HEK293 (cell line): ENCODE measurements around the gene COL5A3.

Experiments used
- CTCF ChIA-PET: fragments of 350-600 bp; formaldehyde crosslinking; extraction: SDS; loops from one replicate; lab custom pipeline; 2021; ENCODE audit warnings: antibody characterized with exemption; lab: Yijun Ruan, JAX
- POLR2A ChIA-PET: fragments of 300-600 bp; formaldehyde crosslinking; extraction: SDS; loops from one replicate; lab custom pipeline; 2020; ENCODE audit warnings: antibody characterized with exemption, inconsistent platforms; lab: Yijun Ruan, JAX
- H3K27ac ChIP-seq: fragments of 200-500 bp; sonication (Bioruptor generic); 2 replicates; pipeline ENCODE4 v1.5.1; 2014; ENCODE audit warnings: low read depth, low read length, control low read depth, inconsistent platforms; ENCODE audit errors: extremely low read depth
- H3K36me3 ChIP-seq, 2 experiments: fragments of 200-500 bp in 1 of 2; sonication (Bioruptor generic) in 1 of 2; 1 replicate in 1 of 2; 2 replicates in 1 of 2; pipeline ENCODE4 v1.5.1; 2014 to 2017; ENCODE audit warnings: inconsistent platforms in 2 of 2, low read length in 2 of 2; ENCODE audit not compliant: control insufficient read depth in 2 of 2, insufficient read depth in 1 of 2
- H3K4me1 ChIP-seq: fragments of 200-500 bp; sonication (Bioruptor generic); 2 replicates; pipeline ENCODE4 v1.5.1; 2014; ENCODE audit warnings: mild to moderate bottlenecking, low read length, inconsistent platforms; ENCODE audit not compliant: control insufficient read depth, insufficient read depth
- H3K4me3 ChIP-seq: 2 replicates; pipeline ENCODE4 v1.5.1; 2011; ENCODE audit warnings: low read depth, mild to moderate bottlenecking, control low read depth, low read length, moderate library complexity
- H3K9me3 ChIP-seq: fragments of 200-500 bp; sonication (Bioruptor generic); 2 replicates; pipeline ENCODE4 v1.5.1; 2014; ENCODE audit warnings: low read depth, low read length, inconsistent platforms; ENCODE audit not compliant: control insufficient read depth, insufficient read depth
- EGR2 ChIP-seq: fragments of 450-650 bp; formaldehyde crosslinking; IDR thresholded peaks from 2 replicates; pipeline ENCODE4 v1.5.1; 2016; ENCODE audit warnings: low read depth, missing biosample characterization, missing genetic modification characterization
- GLIS2 ChIP-seq: fragments of 450-650 bp; formaldehyde crosslinking; IDR thresholded peaks from 2 replicates; pipeline ENCODE4 v1.5.1; 2016; ENCODE audit warnings: missing biosample characterization, missing genetic modification characterization
- MEIS1 ChIP-seq: sonication (generic); formaldehyde crosslinking; IDR thresholded peaks from 2 replicates; pipeline ENCODE4 v1.8.1; 2022; ENCODE audit warnings: missing genetic modification reagents, mild to moderate bottlenecking, borderline replicate concordance
- PRDM1 ChIP-seq: fragments of 450-650 bp; formaldehyde crosslinking; IDR thresholded peaks from 2 replicates; pipeline ENCODE4; 2016; ENCODE audit warnings: missing biosample characterization, missing genetic modification characterization
- REPIN1 ChIP-seq: fragments of 450-650 bp; formaldehyde crosslinking; IDR thresholded peaks from 2 replicates; pipeline ENCODE4 v1.5.1; 2017; ENCODE audit warnings: missing biosample characterization, missing genetic modification characterization, low read depth
- ZFHX2 ChIP-seq: fragments of 450-650 bp; formaldehyde crosslinking; conservative IDR thresholded peaks from 2 replicates; pipeline ENCODE4 v1.5.1; 2016; ENCODE audit warnings: missing biosample characterization, missing genetic modification characterization
- ZIC2 ChIP-seq: fragments of 450-650 bp; formaldehyde crosslinking; IDR thresholded peaks from 2 replicates; pipeline ENCODE4 v1.5.1; 2016; ENCODE audit warnings: missing biosample characterization, missing genetic modification characterization
- ZNF133 ChIP-seq: fragments of 450-650 bp; formaldehyde crosslinking; IDR thresholded peaks from 2 replicates; pipeline ENCODE4 v1.5.1; 2016; ENCODE audit warnings: missing biosample characterization, missing genetic modification characterization
- ZNF146 ChIP-seq: fragments of 450-650 bp; formaldehyde crosslinking; IDR thresholded peaks from 2 replicates; pipeline ENCODE4 v1.5.1; 2016; ENCODE audit warnings: missing biosample characterization, missing genetic modification characterization
- ZNF19 ChIP-seq: fragments of 450-650 bp; formaldehyde crosslinking; IDR thresholded peaks from 2 replicates; pipeline ENCODE4; 2016; ENCODE audit warnings: missing biosample characterization, missing genetic modification characterization, low read depth
- ZNF366 ChIP-seq: fragments of 450-650 bp; formaldehyde crosslinking; conservative IDR thresholded peaks from 2 replicates; pipeline ENCODE4 v1.5.1; 2016; ENCODE audit warnings: missing biosample characterization, missing genetic modification characterization
- ZNF530 ChIP-seq: fragments of 450-650 bp; formaldehyde crosslinking; IDR thresholded peaks from 2 replicates; pipeline ENCODE4 v1.5.1; 2016; ENCODE audit warnings: low read depth, missing biosample characterization, missing genetic modification characterization
- ZNF76 ChIP-seq: fragments of 450-650 bp; formaldehyde crosslinking; IDR thresholded peaks from 2 replicates; pipeline ENCODE4; 2016; ENCODE audit warnings: low read depth, missing biosample characterization, missing genetic modification characterization, borderline replicate concordance
- ZNF776 ChIP-seq: fragments of 450-650 bp; formaldehyde crosslinking; IDR thresholded peaks from 2 replicates; pipeline ENCODE4 v1.5.0; 2017; ENCODE audit warnings: missing biosample characterization, missing genetic modification characterization, borderline replicate concordance
- ZNF785 ChIP-seq: fragments of 450-650 bp; formaldehyde crosslinking; IDR thresholded peaks from 2 replicates; pipeline ENCODE4 v1.5.1; 2016; ENCODE audit warnings: missing biosample characterization, missing genetic modification characterization
- ZNF837 ChIP-seq: fragments of 450-650 bp; formaldehyde crosslinking; IDR thresholded peaks from 2 replicates; pipeline ENCODE4 v1.5.1; 2016; ENCODE audit warnings: missing biosample characterization, missing genetic modification characterization
- ZNF843 ChIP-seq: fragments of 450-650 bp; formaldehyde crosslinking; IDR thresholded peaks from 2 replicates; pipeline ENCODE4 v1.5.1; 2016; ENCODE audit warnings: missing biosample characterization, missing genetic modification characterization
- TF ChIP-seq, protein P1 (sequence below): fragments of 450-650 bp; formaldehyde crosslinking; IDR thresholded peaks from 2 replicates; pipeline ENCODE4 v1.5.1; 2016; ENCODE audit warnings: missing biosample characterization, missing genetic modification characterization
- TF ChIP-seq, protein P2 (sequence below): fragments of 450-650 bp; formaldehyde crosslinking; IDR thresholded peaks from 2 replicates; pipeline ENCODE4 v1.5.1; 2016; ENCODE audit warnings: missing biosample characterization, missing genetic modification characterization
- TF ChIP-seq, protein P3 (sequence below): fragments of 450-650 bp; formaldehyde crosslinking; IDR thresholded peaks from 2 replicates; pipeline ENCODE4 v1.5.1; 2016; ENCODE audit warnings: missing biosample characterization, missing genetic modification characterization, borderline replicate concordance

Gene COL5A3

DNA sequence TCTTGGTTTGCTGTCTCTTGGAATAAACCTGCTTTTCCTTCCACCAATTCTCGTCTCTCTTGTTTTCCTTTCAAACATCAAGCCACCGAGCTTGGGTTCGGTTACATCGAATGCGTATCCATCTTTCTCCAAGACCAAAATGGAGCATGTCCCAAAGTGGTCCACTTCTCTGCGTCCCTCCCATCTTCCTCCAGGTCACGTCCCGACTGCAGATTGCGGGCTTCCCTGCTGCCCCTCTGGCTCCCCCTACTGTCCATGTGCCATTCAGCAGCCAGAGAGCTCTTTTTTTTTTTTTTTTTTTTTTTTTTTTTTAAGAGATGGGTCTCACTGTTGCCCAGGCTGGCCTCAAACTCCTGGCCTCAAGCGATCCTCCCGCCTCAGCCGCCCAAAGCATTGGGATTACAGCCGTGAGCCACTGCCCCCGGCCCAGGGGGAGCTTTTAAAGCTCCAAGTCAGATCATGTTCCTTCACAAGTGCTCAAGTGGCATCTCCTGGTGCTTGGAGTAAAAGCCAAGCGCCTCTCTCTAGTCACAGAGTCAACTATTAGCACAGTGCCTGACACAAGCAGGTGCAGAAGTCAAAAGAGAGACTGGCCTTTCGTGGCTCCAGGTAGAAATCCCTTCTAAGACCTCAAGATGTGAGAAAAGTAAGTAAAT, 10.0 kb downstream of the COL5A3 start (continued):
- TF ChIP-seq, protein P1, sequence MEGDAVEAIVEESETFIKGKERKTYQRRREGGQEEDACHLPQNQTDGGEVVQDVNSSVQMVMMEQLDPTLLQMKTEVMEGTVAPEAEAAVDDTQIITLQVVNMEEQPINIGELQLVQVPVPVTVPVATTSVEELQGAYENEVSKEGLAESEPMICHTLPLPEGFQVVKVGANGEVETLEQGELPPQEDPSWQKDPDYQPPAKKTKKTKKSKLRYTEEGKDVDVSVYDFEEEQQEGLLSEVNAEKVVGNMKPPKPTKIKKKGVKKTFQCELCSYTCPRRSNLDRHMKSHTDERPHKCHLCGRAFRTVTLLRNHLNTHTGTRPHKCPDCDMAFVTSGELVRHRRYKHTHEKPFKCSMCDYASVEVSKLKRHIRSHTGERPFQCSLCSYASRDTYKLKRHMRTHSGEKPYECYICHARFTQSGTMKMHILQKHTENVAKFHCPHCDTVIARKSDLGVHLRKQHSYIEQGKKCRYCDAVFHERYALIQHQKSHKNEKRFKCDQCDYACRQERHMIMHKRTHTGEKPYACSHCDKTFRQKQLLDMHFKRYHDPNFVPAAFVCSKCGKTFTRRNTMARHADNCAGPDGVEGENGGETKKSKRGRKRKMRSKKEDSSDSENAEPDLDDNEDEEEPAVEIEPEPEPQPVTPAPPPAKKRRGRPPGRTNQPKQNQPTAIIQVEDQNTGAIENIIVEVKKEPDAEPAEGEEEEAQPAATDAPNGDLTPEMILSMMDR, result peak; percentile 66
- TF ChIP-seq ZNF133 (tag by site-specific recombination) (no peak), ZIC2 (tag by site-specific recombination) (no peak)
- TF ChIP-seq, all 188 proteins: peak for 7

DNA sequence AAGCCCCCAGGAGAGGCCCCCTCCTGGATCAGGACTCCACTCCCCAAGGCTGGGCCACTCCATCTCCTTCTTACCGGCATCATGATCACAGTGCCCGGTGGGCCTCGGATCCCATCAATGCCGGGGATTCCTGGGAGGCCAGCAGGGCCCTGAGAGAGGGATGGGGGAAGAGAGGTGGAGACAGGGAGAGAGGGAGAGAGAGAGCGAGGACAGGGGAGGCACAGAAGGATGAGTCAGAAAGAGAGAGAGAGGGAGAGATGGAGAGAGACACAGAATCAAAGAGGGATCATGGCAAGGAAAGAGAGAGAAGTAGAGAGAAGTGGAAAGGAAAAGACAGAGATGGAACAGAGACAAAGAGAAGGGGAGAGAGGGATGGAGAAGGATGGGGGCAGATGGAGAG, 13.8 kb downstream of the COL5A3 start:
- Histone ChIP-seq H3K9me3 (no peaks in the 10 kb centered on the region), H3K4me3 (no peak overlapping the region), H3K4me1 (no peaks in the 10 kb centered on the region), H3K36me3 (no peaks in the 10 kb centered on the region)
- ChIA-PET POLR2A (no interaction called here), CTCF (no interaction called here)
- TF ChIP-seq GLIS2 (no peak), ZNF366 (tag by site-specific recombination) (peak; percentile 86), ZNF785 (tag by site-specific recombination) (no peak), REPIN1 (no peak), ZNF530 (tag by site-specific recombination) (no peak), PRDM1 (tag by site-specific recombination) (0 out of 2 replicates have a peak, but pooled peaks have one; percentile 27), ZNF19 (tag by site-specific recombination) (no peak), ZNF843 (tag by site-specific recombination) (no peak), ZNF776 (tag by site-specific recombination) (0 out of 2 replicates have a peak, but pooled peaks have one; percentile 37), ZNF76 (tag by site-specific recombination) (no peak)
- TF ChIP-seq, protein P2, sequence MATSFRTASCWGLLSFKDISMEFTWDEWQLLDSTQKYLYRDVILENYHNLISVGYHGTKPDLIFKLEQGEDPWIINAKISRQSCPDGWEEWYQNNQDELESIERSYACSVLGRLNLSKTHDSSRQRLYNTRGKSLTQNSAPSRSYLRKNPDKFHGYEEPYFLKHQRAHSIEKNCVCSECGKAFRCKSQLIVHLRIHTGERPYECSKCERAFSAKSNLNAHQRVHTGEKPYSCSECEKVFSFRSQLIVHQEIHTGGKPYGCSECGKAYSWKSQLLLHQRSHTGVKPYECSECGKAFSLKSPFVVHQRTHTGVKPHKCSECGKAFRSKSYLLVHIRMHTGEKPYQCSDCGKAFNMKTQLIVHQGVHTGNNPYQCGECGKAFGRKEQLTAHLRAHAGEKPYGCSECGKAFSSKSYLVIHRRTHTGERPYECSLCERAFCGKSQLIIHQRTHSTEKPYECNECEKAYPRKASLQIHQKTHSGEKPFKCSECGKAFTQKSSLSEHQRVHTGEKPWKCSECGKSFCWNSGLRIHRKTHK (tag by site-specific recombination), result no peak
- TF ChIP-seq, all 188 proteins: peak for 3
- H3K27ac ChIP-seq, result no peak overlapping the region

DNA sequence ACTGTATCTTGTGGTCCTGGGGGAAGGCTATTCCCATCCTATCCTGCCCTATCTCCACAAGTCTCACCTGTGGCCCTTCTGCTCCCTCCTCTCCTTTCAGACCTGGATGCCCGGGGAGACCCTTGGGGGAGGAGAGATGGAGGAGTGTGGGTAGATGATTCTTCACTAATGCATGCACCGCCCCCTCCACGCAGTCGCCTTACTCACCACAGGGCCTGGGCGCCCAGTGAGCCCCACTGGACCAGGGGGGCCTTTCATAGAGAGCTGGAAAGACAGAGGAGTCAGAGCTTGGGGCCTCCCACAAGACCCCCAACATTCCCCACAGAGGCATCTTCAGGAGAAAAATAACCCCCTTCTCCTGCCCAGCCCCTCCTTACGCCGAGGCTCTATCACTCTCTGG, 14.3 kb downstream of the COL5A3 start:
- Histone ChIP-seq H3K4me1 (no peaks in the 10 kb centered on the region), H3K27ac (no peak overlapping the region), H3K36me3 (no peaks in the 10 kb centered on the region), H3K4me3 (no peak overlapping the region)
- TF ChIP-seq ZFHX2 (peak; percentile 79), MEIS1 (no peak), EGR2 (tag by site-specific recombination) (peak; percentile 76)
- TF ChIP-seq, all 188 proteins: peak for 2
- ChIA-PET CTCF (no interaction called here), POLR2A (no interaction called here)
- no peaks in the 10 kb centered on the region for H3K9me3 ChIP-seq

DNA sequence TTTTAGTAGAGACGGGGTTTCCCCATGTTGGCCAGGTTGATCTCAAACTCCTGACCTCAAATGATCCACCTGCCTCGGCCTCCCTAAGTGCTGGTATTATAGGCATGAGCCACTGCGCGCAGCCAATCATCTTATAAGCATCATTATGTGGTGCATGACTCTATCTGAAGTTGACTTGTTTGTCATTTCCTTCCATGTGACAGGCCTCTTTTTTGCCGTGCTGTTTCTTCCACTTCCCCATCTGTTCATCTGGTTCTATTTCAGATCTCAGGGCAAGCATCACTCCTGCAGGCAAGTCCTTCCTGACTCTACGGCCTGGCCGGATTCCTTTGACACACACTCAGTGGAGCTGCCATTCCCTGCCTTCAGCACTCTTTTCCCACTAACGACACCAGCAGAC, 15.2 kb downstream of the COL5A3 start:
- POLR2A ChIA-PET, result no interaction called here
- TF ChIP-seq ZNF837 (no peak), ZNF146 (tag by site-specific recombination) (no peak)
- TF ChIP-seq, protein P3, sequence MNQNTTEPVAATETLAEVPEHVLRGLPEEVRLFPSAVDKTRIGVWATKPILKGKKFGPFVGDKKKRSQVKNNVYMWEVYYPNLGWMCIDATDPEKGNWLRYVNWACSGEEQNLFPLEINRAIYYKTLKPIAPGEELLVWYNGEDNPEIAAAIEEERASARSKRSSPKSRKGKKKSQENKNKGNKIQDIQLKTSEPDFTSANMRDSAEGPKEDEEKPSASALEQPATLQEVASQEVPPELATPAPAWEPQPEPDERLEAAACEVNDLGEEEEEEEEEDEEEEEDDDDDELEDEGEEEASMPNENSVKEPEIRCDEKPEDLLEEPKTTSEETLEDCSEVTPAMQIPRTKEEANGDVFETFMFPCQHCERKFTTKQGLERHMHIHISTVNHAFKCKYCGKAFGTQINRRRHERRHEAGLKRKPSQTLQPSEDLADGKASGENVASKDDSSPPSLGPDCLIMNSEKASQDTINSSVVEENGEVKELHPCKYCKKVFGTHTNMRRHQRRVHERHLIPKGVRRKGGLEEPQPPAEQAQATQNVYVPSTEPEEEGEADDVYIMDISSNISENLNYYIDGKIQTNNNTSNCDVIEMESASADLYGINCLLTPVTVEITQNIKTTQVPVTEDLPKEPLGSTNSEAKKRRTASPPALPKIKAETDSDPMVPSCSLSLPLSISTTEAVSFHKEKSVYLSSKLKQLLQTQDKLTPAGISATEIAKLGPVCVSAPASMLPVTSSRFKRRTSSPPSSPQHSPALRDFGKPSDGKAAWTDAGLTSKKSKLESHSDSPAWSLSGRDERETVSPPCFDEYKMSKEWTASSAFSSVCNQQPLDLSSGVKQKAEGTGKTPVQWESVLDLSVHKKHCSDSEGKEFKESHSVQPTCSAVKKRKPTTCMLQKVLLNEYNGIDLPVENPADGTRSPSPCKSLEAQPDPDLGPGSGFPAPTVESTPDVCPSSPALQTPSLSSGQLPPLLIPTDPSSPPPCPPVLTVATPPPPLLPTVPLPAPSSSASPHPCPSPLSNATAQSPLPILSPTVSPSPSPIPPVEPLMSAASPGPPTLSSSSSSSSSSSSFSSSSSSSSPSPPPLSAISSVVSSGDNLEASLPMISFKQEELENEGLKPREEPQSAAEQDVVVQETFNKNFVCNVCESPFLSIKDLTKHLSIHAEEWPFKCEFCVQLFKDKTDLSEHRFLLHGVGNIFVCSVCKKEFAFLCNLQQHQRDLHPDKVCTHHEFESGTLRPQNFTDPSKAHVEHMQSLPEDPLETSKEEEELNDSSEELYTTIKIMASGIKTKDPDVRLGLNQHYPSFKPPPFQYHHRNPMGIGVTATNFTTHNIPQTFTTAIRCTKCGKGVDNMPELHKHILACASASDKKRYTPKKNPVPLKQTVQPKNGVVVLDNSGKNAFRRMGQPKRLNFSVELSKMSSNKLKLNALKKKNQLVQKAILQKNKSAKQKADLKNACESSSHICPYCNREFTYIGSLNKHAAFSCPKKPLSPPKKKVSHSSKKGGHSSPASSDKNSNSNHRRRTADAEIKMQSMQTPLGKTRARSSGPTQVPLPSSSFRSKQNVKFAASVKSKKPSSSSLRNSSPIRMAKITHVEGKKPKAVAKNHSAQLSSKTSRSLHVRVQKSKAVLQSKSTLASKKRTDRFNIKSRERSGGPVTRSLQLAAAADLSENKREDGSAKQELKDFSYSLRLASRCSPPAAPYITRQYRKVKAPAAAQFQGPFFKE (tag by site-specific recombination), result no peak
- CTCF ChIA-PET, result no interaction called here
- H3K36me3 ChIP-seq, result no peaks in the 10 kb centered on the region
- no peak overlapping the region for H3K27ac ChIP-seq
- no peaks in the 10 kb centered on the region for H3K4me1 ChIP-seq
- no peak overlapping the region for H3K4me3 ChIP-seq
- H3K9me3 ChIP-seq, result no peaks in the 10 kb centered on the region
